Measurements from ENCODE around the gene POTEH.
"Not testable (repeated sequence)": the region's sequence is repeated elsewhere in the genome, so short reads cannot be mapped to it uniquely, and the experiment has no call there.

The POTEH gene

GRCh38 chr22:15689749-15690125 is at the start of gene POTEH:
POTEH (plus strand) TSS chr22:15690026; CDS start chr22:15690078, 52 bp downstream.
- DNase-seq, result not testable (repeated sequence)

- not testable (repeated sequence) for DNase-seq
Measured at GRCh38 chr22:15642288-15642861, 47.5 kb upstream of the POTEH start.

GRCh38 chr22:15651954-15652353 is 37.9 kb upstream of the POTEH start:
- DNase-seq, result not testable (repeated sequence)

- not testable (repeated sequence) for DNase-seq
Measured at GRCh38 chr22:15652738-15653137, 37.1 kb upstream of the POTEH start.

- not testable (repeated sequence) for DNase-seq
Measured at GRCh38 chr22:15653241-15653640, 36.6 kb upstream of the POTEH start.

GRCh38 chr22:15661102-15661501 is 28.7 kb upstream of the POTEH start:
- DNase-seq, result not testable (repeated sequence)

- not testable (repeated sequence) for DNase-seq
Measured at GRCh38 chr22:15664682-15665081, 25.1 kb upstream of the POTEH start.

GRCh38 chr22:15665478-15665877 is 24.3 kb upstream of the POTEH start:
- DNase-seq, result not testable (repeated sequence)

GRCh38 chr22:15669430-15669829 is 20.4 kb upstream of the POTEH start:
- not testable (repeated sequence) for DNase-seq

GRCh38 chr22:15679702-15680101 is 10.1 kb upstream of the POTEH start:
- DNase-seq, result not testable (repeated sequence)

GRCh38 chr22:15684115-15684514 is 5.7 kb upstream of the POTEH start:
- not testable (repeated sequence) for DNase-seq

- DNase-seq, result not testable (repeated sequence)
Measured at GRCh38 chr22:15684695-15685094, 5.1 kb upstream of the POTEH start.

GRCh38 chr22:15685641-15686040 is 4.2 kb upstream of the POTEH start:
- DNase-seq, result not testable (repeated sequence)

- not testable (repeated sequence) for DNase-seq
Measured at GRCh38 chr22:15687086-15687485, 2.7 kb upstream of the POTEH start.

GRCh38 chr22:15687676-15688075 is 2.1 kb upstream of the POTEH start:
- not testable (repeated sequence) for DNase-seq

GRCh38 chr22:15688090-15688489 is 1.7 kb upstream of the POTEH start:
- not testable (repeated sequence) for DNase-seq

- not testable (repeated sequence) for DNase-seq
Measured at GRCh38 chr22:15689012-15689748, 646 bp upstream of the POTEH start.

- not testable (repeated sequence) for DNase-seq
Measured at GRCh38 chr22:15713600-15713999, 23.8 kb downstream of the POTEH start.

- DNase-seq, result not testable (repeated sequence)
Measured at GRCh38 chr22:15714125-15714524, 24.3 kb downstream of the POTEH start.

GRCh38 chr22:15721884-15722283 is 32.1 kb downstream of the POTEH start:
- DNase-seq, result not testable (repeated sequence)

GRCh38 chr22:15729209-15729917 is 39.5 kb downstream of the POTEH start:
- DNase-seq, result not testable (repeated sequence)

GRCh38 chr22:15731023-15731422 is 41.2 kb downstream of the POTEH start:
- not testable (repeated sequence) for DNase-seq

GRCh38 chr22:15734411-15734810 is 44.6 kb downstream of the POTEH start:
- DNase-seq, result not testable (repeated sequence)
